Panc1 (cell line): ENCODE measurements around the gene TPI1. TPM values are rescaled to one million over a fixed set of nuclear protein-coding genes. Genes with fewer than 3 reads are reported as not detected.

Experiments used
- ATAC-seq: fragments of 200-7000 bp; cut with Tn5 transposase; 2 replicates; pipeline ENCODE4 v1.9.1; 2020; ENCODE audit warnings: mild to moderate bottlenecking, moderate library complexity
- BruUV-seq: library from RNA; stranded (reverse); fragments of 400-500 nt; replicated peaks from 2 replicates; lab custom pipeline; 2021; lab: Mats Ljungman, UMichigan
- CTCF ChIA-PET: fragments of 300-600 bp; sonication (Branson Sonifier 250); formaldehyde crosslinking; loops from one replicate; lab custom pipeline; 2022; ENCODE audit warnings: antibody characterized with exemption; lab: Charles Lee
- POLR2A ChIA-PET: fragments of 300-600 bp; sonication (Branson Sonifier 250); formaldehyde crosslinking; loops from one replicate; lab custom pipeline; 2022; ENCODE audit warnings: antibody characterized with exemption; lab: Charles Lee
- DNase-seq: peaks from one replicate; pipeline ENCODE4 v3.0.0-alpha.2; 2010; ENCODE audit warnings: low read depth, low spot score
- H3K27ac ChIP-seq: 2 replicates; pipeline ENCODE4 v1.5.1; 2011; ENCODE audit warnings: mild to moderate bottlenecking, low read length, inconsistent platforms
- H3K27me3 ChIP-seq: fragments of 200-500 bp; sonication (Bioruptor generic); 2 replicates; pipeline ENCODE4 v1.6.0; 2014; ENCODE audit warnings: low read length, inconsistent platforms; ENCODE audit not compliant: control insufficient read depth, insufficient read depth
- H3K36me3 ChIP-seq: fragments of 200-500 bp; sonication (Bioruptor generic); 2 replicates; pipeline ENCODE4 v1.5.1; 2014; ENCODE audit warnings: inconsistent platforms, mild to moderate bottlenecking, low read length, moderate library complexity; ENCODE audit not compliant: control insufficient read depth, insufficient read depth
- H3K4me1 ChIP-seq: 2 replicates; pipeline ENCODE4 v1.5.1; 2011; ENCODE audit warnings: inconsistent platforms, mild to moderate bottlenecking, low read length, moderate library complexity; ENCODE audit not compliant: control insufficient read depth, insufficient read depth
- H3K4me3 ChIP-seq, 2 experiments: 2 replicates each; pipeline ENCODE4 v1.5.1; 2011 to 2012; ENCODE audit warnings: low read depth in 2 of 2, low read length in 2 of 2, mild to moderate bottlenecking in 2 of 2, inconsistent platforms in 1 of 2, moderate library complexity in 1 of 2
- H3K9me3 ChIP-seq: fragments of 200-500 bp; sonication (Bioruptor generic); 2 replicates; pipeline ENCODE4 v1.5.1; 2014; ENCODE audit warnings: low read depth, mild to moderate bottlenecking, inconsistent platforms, low read length, moderate library complexity; ENCODE audit not compliant: control insufficient read depth, insufficient read depth
- CTCF ChIP-seq: fragments of 450-650 bp; IDR thresholded peaks from 2 replicates; pipeline ENCODE4 v1.5.1; 2017; ENCODE audit warnings: mild to moderate bottlenecking
- POLR2AphosphoS5 ChIP-seq: IDR thresholded peaks from 2 replicates; pipeline ENCODE4 v1.6.1; 2012; ENCODE audit warnings: mild to moderate bottlenecking, low read depth, low read length, moderate library complexity
- SIN3A ChIP-seq: IDR thresholded peaks from 2 replicates; pipeline ENCODE4 v1.6.1; 2012; ENCODE audit warnings: low read depth, mild to moderate bottlenecking, low read length, moderate library complexity, borderline replicate concordance; ENCODE audit not compliant: insufficient read depth
- TCF7L2 ChIP-seq: IDR thresholded peaks from 2 replicates; pipeline ENCODE4 v1.6.1; 2011; ENCODE audit warnings: mild to moderate bottlenecking, low read depth, low read length, inconsistent platforms
- in situ Hi-C: cut with HindIII; loops from 2 replicates; pipeline ENCODE4 v1.10.0; 2016; ENCODE audit warnings: low sequenced_read_pairs, low pct_unique_long_range_greater_than_20kb
- intact Hi-C: fragments of 100-400 bp; cut with micrococcal nuclease; formaldehyde crosslinking; loops from one replicate; pipeline ENCODE4 v1.10.0; 2022; ENCODE audit not compliant: unreplicated experiment
- total RNA-seq: library from RNA; stranded (reverse); gene quantifications from one replicate; pipeline ENCODE4 v1.2.1, GENCODE V29; 2021; ENCODE audit not compliant: unreplicated experiment
- TF ChIP-seq, protein P1 (sequence below), 2 experiments: IDR thresholded peaks; 2 replicates each; pipeline ENCODE4 v1.6.1; 2011 to 2012; ENCODE audit warnings: low read depth in 2 of 2, control low read depth in 1 of 2, low read length in 1 of 2, mild to moderate bottlenecking in 1 of 2, moderate library complexity in 1 of 2; ENCODE audit not compliant: insufficient read depth in 1 of 2

TPI1 gene
- total RNA-seq, 1 experiment from 2014 or later: 693 TPM

DNA sequence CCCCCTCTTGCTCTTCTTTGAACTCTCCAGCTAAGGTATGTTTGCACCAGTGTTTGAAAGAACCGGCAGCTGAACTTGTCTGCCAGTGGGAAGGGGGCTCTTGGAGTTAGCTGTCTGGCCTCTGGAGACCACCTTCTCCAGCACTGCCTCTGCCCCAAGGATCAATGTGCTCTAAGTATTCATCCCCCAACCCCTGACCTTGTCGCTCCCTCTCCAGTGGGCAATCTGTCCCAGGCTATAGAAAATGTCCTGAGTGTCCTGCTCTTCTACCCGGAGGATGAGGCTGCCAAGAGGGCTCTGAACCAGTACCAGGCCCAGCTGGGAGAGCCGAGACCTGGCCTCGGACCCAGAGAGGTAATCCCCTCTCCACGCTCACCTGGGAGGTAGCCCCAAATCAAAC, 36.3 kb upstream of the TPI1 start:
- no peaks in the 10 kb centered on the region for H3K36me3 ChIP-seq
- H3K9me3 ChIP-seq: no peaks in the 10 kb centered on the region
- intact Hi-C loops (no loop called here), in situ Hi-C loops (no loop called here)
- ATAC-seq (no peak), DNase-seq (no peak)
- no peaks in the 10 kb centered on the region for H3K27me3 ChIP-seq
- ChIA-PET CTCF (no interaction called here), POLR2A (no interaction called here)
- no TSS peak for BruUV-seq
- no peak overlapping the region for H3K27ac ChIP-seq
- TF ChIP-seq SIN3A (no peak), POLR2AphosphoS5 (no peak), TCF7L2 (no peak), CTCF (no peak)
- TF ChIP-seq, protein P1, sequence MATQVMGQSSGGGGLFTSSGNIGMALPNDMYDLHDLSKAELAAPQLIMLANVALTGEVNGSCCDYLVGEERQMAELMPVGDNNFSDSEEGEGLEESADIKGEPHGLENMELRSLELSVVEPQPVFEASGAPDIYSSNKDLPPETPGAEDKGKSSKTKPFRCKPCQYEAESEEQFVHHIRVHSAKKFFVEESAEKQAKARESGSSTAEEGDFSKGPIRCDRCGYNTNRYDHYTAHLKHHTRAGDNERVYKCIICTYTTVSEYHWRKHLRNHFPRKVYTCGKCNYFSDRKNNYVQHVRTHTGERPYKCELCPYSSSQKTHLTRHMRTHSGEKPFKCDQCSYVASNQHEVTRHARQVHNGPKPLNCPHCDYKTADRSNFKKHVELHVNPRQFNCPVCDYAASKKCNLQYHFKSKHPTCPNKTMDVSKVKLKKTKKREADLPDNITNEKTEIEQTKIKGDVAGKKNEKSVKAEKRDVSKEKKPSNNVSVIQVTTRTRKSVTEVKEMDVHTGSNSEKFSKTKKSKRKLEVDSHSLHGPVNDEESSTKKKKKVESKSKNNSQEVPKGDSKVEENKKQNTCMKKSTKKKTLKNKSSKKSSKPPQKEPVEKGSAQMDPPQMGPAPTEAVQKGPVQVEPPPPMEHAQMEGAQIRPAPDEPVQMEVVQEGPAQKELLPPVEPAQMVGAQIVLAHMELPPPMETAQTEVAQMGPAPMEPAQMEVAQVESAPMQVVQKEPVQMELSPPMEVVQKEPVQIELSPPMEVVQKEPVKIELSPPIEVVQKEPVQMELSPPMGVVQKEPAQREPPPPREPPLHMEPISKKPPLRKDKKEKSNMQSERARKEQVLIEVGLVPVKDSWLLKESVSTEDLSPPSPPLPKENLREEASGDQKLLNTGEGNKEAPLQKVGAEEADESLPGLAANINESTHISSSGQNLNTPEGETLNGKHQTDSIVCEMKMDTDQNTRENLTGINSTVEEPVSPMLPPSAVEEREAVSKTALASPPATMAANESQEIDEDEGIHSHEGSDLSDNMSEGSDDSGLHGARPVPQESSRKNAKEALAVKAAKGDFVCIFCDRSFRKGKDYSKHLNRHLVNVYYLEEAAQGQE (IDR thresholded peaks at IDR 0.05; ENCODE audit: insufficient read depth in 1 of 2, low read depth in 2 of 2, low read length in 1 of 2): no peak
- H3K4me3 ChIP-seq: no peak overlapping the region
- peaks cover 4% of the 10 kb centered on the region; the same call in 1 of the 2 replicates for H3K4me1 ChIP-seq

GRCh38 chr12:6831450-6831995, 35.8 kb upstream of the TPI1 start:
- Histone ChIP-seq H3K27me3 (no peaks in the 10 kb centered on the region), H3K36me3 (no peaks in the 10 kb centered on the region), H3K4me3 (no peak overlapping the region), H3K27ac (no peak overlapping the region), H3K9me3 (no peaks in the 10 kb centered on the region), H3K4me1 (peaks cover 4% of the 10 kb centered on the region; the same call in 1 of the 2 replicates)
- ChIA-PET CTCF (no interaction called here), POLR2A (no interaction called here)
- intact Hi-C loops: no loop called here
- TF ChIP-seq CTCF: no peak
- TF ChIP-seq TCF7L2: no peak
- no peak for TF ChIP-seq POLR2AphosphoS5
- TF ChIP-seq, protein P1 (IDR thresholded peaks at IDR 0.05; ENCODE audit: insufficient read depth in 1 of 2, low read depth in 2 of 2, low read length in 1 of 2): no peak
- no peak for TF ChIP-seq SIN3A
- ATAC-seq: no peak
- BruUV-seq: no TSS peak
- DNase-seq: no peak
- in situ Hi-C loops: no loop called here
